ENCODE measurements around the gene NECTIN1.

The NECTIN1 gene

GRCh38 chr11:119652907-119653659 lies 75.9 kb downstream of the NECTIN1 start:
- H3K4me1 Mint-ChIP-seq (ENCODE audit: low read depth) = no peaks in the 10 kb centered on the region
- no peaks in the 10 kb centered on the region for H3K27me3 Mint-ChIP-seq (ENCODE audit: low read depth)
- H3K27ac Mint-ChIP-seq = no peak overlapping the region
- no peaks in the 10 kb centered on the region for H3K9me3 Mint-ChIP-seq
- H3K4me3 Mint-ChIP-seq = no peak overlapping the region
- H3K36me3 Mint-ChIP-seq (ENCODE audit: low read depth) = no peaks in the 10 kb centered on the region

GRCh38 chr11:119651802-119652584 lies 77.0 kb downstream of the NECTIN1 start:
- no peaks in the 10 kb centered on the region for H3K4me1 Mint-ChIP-seq (ENCODE audit: low read depth)
- H3K27me3 Mint-ChIP-seq (ENCODE audit: low read depth) = no peaks in the 10 kb centered on the region
- H3K4me3 Mint-ChIP-seq = no peak overlapping the region
- H3K9me3 Mint-ChIP-seq = no peaks in the 10 kb centered on the region
- no peak overlapping the region for H3K27ac Mint-ChIP-seq
- H3K36me3 Mint-ChIP-seq (ENCODE audit: low read depth) = no peaks in the 10 kb centered on the region

GRCh38 chr11:119650251-119650650 lies 78.7 kb downstream of the NECTIN1 start:
- Mint-ChIP-seq H3K27me3 (ENCODE audit: low read depth) (no peaks in the 10 kb centered on the region), H3K4me3 (no peak overlapping the region), H3K27ac (no peak overlapping the region), H3K9me3 (no peaks in the 10 kb centered on the region), H3K4me1 (ENCODE audit: low read depth) (no peaks in the 10 kb centered on the region), H3K36me3 (ENCODE audit: low read depth) (no peaks in the 10 kb centered on the region)

GRCh38 chr11:119647254-119647653 lies 81.7 kb downstream of the NECTIN1 start:
- H3K27me3 Mint-ChIP-seq (ENCODE audit: low read depth) = no peaks in the 10 kb centered on the region
- H3K9me3 Mint-ChIP-seq = no peaks in the 10 kb centered on the region
- H3K4me1 Mint-ChIP-seq (ENCODE audit: low read depth) = no peaks in the 10 kb centered on the region
- no peak overlapping the region for H3K27ac Mint-ChIP-seq
- H3K36me3 Mint-ChIP-seq (ENCODE audit: low read depth) = no peaks in the 10 kb centered on the region
- H3K4me3 Mint-ChIP-seq = no peak overlapping the region

GRCh38 chr11:119645018-119645417 lies 84.0 kb downstream of the NECTIN1 start:
- no peak overlapping the region for H3K27ac Mint-ChIP-seq
- no peak overlapping the region for H3K4me3 Mint-ChIP-seq
- H3K4me1 Mint-ChIP-seq (ENCODE audit: low read depth) = no peaks in the 10 kb centered on the region
- H3K9me3 Mint-ChIP-seq = no peaks in the 10 kb centered on the region
- no peaks in the 10 kb centered on the region for H3K27me3 Mint-ChIP-seq (ENCODE audit: low read depth)
- H3K36me3 Mint-ChIP-seq (ENCODE audit: low read depth) = no peaks in the 10 kb centered on the region

- Mint-ChIP-seq H3K4me3 (no peak overlapping the region), H3K9me3 (no peaks in the 10 kb centered on the region), H3K36me3 (ENCODE audit: low read depth) (no peaks in the 10 kb centered on the region), H3K27ac (no peak overlapping the region), H3K4me1 (ENCODE audit: low read depth) (no peaks in the 10 kb centered on the region), H3K27me3 (ENCODE audit: low read depth) (no peaks in the 10 kb centered on the region)
Measured at GRCh38 chr11:119644502-119644901, 84.5 kb downstream of the NECTIN1 start.

GRCh38 chr11:119643876-119644225 lies 85.1 kb downstream of the NECTIN1 start:
- no peaks in the 10 kb centered on the region for H3K36me3 Mint-ChIP-seq (ENCODE audit: low read depth)
- no peaks in the 10 kb centered on the region for H3K9me3 Mint-ChIP-seq
- H3K4me1 Mint-ChIP-seq (ENCODE audit: low read depth) = no peaks in the 10 kb centered on the region
- no peak overlapping the region for H3K27ac Mint-ChIP-seq
- no peak overlapping the region for H3K4me3 Mint-ChIP-seq
- no peaks in the 10 kb centered on the region for H3K27me3 Mint-ChIP-seq (ENCODE audit: low read depth)

- no peaks in the 10 kb centered on the region for H3K36me3 Mint-ChIP-seq (ENCODE audit: low read depth)
- H3K4me1 Mint-ChIP-seq (ENCODE audit: low read depth) = no peaks in the 10 kb centered on the region
- H3K9me3 Mint-ChIP-seq = no peaks in the 10 kb centered on the region
- H3K4me3 Mint-ChIP-seq = no peak overlapping the region
- H3K27me3 Mint-ChIP-seq (ENCODE audit: low read depth) = no peaks in the 10 kb centered on the region
- H3K27ac Mint-ChIP-seq = no peak overlapping the region
Measured at GRCh38 chr11:119643212-119643875, 85.7 kb downstream of the NECTIN1 start.

GRCh38 chr11:119641983-119642745 lies 86.8 kb downstream of the NECTIN1 start:
- Mint-ChIP-seq H3K4me3 (no peak overlapping the region), H3K27me3 (ENCODE audit: low read depth) (no peaks in the 10 kb centered on the region), H3K36me3 (ENCODE audit: low read depth) (no peaks in the 10 kb centered on the region), H3K4me1 (ENCODE audit: low read depth) (no peaks in the 10 kb centered on the region), H3K9me3 (no peaks in the 10 kb centered on the region), H3K27ac (no peak overlapping the region)

- no peak overlapping the region for H3K27ac Mint-ChIP-seq
- H3K36me3 Mint-ChIP-seq (ENCODE audit: low read depth) = no peaks in the 10 kb centered on the region
- no peak overlapping the region for H3K4me3 Mint-ChIP-seq
- H3K4me1 Mint-ChIP-seq (ENCODE audit: low read depth) = no peaks in the 10 kb centered on the region
- no peaks in the 10 kb centered on the region for H3K9me3 Mint-ChIP-seq
- H3K27me3 Mint-ChIP-seq (ENCODE audit: low read depth) = no peaks in the 10 kb centered on the region
Measured at GRCh38 chr11:119640541-119640940, 88.5 kb downstream of the NECTIN1 start.

GRCh38 chr11:119639642-119640205 lies 89.3 kb downstream of the NECTIN1 start:
- H3K27ac Mint-ChIP-seq = no peak overlapping the region
- no peaks in the 10 kb centered on the region for H3K27me3 Mint-ChIP-seq (ENCODE audit: low read depth)
- no peaks in the 10 kb centered on the region for H3K36me3 Mint-ChIP-seq (ENCODE audit: low read depth)
- H3K9me3 Mint-ChIP-seq = no peaks in the 10 kb centered on the region
- H3K4me3 Mint-ChIP-seq = no peak overlapping the region
- no peaks in the 10 kb centered on the region for H3K4me1 Mint-ChIP-seq (ENCODE audit: low read depth)

- Mint-ChIP-seq H3K27me3 (ENCODE audit: low read depth) (no peaks in the 10 kb centered on the region), H3K27ac (no peak overlapping the region), H3K9me3 (no peaks in the 10 kb centered on the region), H3K36me3 (ENCODE audit: low read depth) (no peaks in the 10 kb centered on the region), H3K4me1 (ENCODE audit: low read depth) (no peaks in the 10 kb centered on the region), H3K4me3 (no peak overlapping the region)
Measured at GRCh38 chr11:119638851-119639250, 90.1 kb downstream of the NECTIN1 start.

- H3K4me3 Mint-ChIP-seq = no peak overlapping the region
- H3K9me3 Mint-ChIP-seq = no peaks in the 10 kb centered on the region
- no peak overlapping the region for H3K27ac Mint-ChIP-seq
- H3K36me3 Mint-ChIP-seq (ENCODE audit: low read depth) = no peaks in the 10 kb centered on the region
- H3K4me1 Mint-ChIP-seq (ENCODE audit: low read depth) = no peaks in the 10 kb centered on the region
- H3K27me3 Mint-ChIP-seq (ENCODE audit: low read depth) = no peaks in the 10 kb centered on the region
Measured at GRCh38 chr11:119637481-119637880, 91.5 kb downstream of the NECTIN1 start.

GRCh38 chr11:119635776-119636175 lies 93.2 kb downstream of the NECTIN1 start:
- Mint-ChIP-seq H3K9me3 (no peaks in the 10 kb centered on the region), H3K36me3 (ENCODE audit: low read depth) (no peaks in the 10 kb centered on the region), H3K27ac (no peak overlapping the region), H3K27me3 (ENCODE audit: low read depth) (no peaks in the 10 kb centered on the region), H3K4me3 (no peak overlapping the region), H3K4me1 (ENCODE audit: low read depth) (no peaks in the 10 kb centered on the region)
